ENCODE data around the gene PDSS1.
"Not testable (repeated sequence)": the region's sequence is repeated elsewhere in the genome, so short reads cannot be mapped to it uniquely, and the experiment has no call there.

Gene PDSS1, protein sequence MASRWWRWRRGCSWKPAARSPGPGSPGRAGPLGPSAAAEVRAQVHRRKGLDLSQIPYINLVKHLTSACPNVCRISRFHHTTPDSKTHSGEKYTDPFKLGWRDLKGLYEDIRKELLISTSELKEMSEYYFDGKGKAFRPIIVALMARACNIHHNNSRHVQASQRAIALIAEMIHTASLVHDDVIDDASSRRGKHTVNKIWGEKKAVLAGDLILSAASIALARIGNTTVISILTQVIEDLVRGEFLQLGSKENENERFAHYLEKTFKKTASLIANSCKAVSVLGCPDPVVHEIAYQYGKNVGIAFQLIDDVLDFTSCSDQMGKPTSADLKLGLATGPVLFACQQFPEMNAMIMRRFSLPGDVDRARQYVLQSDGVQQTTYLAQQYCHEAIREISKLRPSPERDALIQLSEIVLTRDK

DNA sequence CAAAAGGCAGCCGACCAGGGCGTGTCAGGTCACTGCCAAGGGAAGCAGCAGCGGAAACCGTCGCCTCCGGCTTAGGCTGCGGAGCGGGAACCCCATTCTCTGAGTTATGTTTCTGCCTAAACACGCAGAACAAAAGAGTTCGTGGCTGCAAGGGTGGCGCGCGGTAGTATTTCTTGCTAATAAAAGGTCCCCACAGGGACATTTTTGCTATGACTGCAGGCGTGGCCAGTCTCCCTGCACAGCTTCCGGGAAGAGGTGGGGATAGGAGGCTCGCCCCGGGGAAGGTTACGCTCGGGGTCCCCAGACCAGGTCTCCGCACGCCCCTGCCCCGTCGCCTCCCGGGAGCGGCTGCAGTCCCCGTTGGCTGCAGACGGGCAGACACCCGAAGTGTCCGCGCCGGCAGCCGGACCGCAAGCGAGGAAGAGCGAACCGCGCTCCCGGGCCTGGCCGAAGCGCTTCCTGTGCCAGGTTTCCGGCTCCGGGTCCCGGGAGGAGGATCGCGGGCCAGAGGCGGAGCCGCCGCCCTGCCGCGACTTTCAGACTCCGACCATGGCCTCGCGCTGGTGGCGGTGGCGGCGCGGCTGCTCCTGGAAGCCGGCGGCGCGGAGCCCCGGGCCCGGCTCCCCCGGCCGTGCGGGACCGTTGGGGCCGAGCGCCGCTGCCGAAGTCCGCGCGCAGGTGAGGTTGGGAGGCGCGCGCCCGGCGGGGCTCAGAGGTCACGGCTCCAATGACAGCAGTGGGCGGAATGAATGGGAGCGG is at the start of gene PDSS1:
PDSS1 (plus strand) TSS at position 539 of the 759 bp plus-strand sequence; CDS start at position 550, 11 bp downstream.
- DNase-seq, result peak; percentile 24

DNA sequence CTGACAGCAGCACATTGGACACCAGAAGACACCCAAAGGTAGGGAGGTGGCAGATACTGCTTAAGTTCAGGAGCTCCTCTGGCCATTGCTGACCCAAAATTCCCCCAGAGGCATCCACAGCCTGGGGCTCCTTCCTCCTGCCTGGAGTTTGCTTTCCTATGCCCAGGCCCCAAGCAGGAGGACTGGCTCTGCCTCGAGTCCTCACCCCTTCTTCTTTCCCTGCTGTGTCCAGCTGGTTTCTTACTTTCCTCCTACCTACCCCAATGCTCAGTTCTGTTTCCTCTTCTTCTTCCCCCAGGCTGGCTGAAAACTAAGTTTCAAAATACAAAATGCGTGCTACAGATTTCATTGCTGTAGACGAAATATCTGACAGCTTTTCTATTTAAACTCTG is 49.3 kb upstream of the PDSS1 start:
- DNase-seq, result not testable (repeated sequence)

DNA sequence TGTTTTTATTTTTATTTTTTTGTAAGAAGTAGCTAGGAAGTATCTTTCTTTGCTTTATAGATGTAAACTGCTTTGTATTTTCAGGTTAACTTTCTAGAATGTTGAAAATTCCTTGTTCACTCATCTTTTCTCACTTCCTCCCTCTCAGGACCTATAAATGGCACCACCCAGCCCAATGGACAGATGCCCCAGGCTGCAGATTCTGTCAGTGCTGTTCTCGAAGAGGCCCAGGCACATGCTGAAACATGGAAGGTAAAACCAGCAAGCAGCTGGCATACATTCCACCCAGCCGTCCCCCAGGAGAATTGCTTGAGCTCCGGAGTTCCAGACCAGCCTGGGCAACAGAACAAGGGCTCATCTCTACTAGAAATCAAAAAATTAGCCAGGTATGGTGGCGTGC is 47.1 kb upstream of the PDSS1 start:
- no peak for DNase-seq

DNA sequence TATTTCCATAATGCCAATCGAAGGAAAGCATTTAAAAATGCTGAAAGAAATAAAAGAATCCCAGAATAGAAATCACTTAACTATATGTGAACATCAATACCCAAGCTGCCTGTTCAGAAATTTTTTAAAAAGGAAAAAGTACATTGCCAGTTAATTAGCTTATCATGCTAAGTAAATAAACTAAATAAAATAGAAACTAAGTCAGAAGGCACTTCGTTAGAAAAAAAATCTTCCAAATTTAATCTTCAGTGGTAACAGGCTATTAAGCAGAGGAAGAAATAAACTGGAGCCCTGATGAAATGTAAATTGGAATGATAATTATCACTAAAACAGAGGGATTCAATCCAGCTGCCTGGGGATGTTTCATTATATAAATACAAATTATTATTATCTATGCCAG is 46.0 kb upstream of the PDSS1 start:
- DNase-seq, result not testable (repeated sequence)

DNA sequence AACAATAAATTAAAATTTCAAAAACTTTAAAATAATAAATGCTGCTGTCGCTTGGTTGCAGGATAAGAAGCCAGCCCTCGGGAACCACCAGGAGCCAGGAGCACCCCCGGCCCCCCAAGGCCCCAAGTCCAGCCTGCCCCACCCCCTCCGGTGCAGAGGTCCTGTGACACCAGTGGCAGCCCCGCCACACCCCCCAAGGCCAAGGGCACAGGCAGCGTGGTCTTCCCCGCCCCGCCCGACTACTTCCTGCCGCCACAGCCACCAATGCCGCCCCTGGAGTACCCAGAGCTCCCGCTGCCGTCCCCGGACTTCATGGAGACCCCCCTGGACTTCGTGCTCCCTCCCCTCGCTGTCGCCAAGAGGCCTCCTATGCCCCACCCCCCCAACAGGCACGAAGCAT is 44.5 kb upstream of the PDSS1 start:
- DNase-seq, result no peak

DNA sequence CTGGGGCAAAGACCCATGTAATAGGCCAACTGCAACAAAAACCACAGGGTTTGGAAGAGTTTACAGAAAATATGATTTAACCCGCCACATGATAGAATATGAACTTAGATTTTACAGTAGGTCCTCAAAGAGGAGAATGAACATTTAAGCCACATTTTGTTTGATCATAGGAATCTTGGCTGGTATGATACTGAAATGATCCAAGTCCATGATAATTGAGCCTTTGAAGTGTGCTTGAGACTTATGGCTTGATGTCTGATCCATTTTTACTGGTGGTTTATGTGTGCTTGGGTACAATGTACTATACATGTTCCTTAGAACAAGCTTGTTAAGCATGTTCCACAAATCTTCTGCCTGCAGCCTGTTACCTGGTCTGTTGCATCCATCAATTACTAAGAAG is 41.8 kb upstream of the PDSS1 start:
- DNase-seq, result no peak

DNA sequence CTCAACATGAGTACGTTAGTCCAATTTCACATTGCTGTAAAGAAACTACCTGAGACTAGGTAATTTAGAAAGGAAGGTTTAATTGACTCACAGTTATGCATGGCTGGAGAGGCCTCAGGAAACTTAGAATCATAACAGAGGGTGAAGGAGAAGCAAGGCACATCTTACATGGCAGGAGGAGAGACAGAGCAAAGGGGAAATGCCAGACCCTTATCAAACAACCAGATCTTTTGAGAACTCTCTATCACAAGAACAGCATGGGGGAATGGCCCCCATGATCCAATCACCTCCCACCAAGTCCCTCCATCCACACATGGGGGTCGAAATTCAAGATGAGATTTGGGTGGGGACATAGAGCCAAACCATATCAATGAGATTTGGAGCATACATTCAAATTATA is 34.6 kb upstream of the PDSS1 start:
- DNase-seq, result no peak

DNA sequence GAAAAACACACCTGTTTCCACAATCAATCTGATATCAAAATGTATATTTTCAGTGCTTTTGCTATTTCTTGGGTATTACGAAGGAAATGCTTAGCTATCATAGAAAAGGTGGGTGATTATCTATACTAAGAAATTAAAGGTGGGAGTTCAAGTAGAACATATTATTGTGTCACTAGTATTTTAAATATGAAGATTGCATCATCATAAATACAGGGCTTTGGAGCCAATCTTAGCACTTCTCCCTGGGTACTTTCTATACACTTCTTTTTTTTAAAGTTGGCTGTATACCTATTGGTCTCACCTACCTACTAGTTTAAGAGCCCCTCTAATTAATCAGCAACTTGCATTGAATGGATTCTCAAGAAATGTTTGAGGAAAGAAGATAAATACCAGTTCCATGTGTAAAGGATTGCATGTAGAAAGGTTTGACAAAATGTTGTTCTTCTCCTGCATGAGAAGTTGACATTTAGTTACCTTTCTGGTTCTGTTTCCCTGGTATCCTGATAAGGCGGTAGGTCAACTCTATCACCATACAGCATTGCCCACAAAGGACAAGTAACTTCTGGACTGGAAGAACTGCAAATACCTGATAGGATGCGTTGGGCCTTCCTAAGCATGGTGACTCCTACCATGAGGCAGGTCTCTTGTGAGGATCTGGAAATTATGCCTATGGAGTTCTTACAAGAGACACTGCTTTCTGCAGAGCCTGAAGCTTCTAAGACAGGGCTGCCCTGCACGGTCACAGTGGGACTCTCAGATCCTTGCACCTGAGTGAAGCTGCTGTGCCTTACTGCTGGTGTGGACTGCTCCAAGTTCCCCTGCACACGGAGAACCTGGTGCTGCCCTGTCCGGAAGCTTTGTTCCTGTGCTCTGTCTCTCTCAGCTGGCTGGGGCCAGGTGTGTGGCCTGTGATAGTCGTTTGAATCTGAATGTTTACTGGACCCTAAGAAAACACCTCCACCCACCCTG is 32.1 kb upstream of the PDSS1 start:
- DNase-seq, result no peak

DNA sequence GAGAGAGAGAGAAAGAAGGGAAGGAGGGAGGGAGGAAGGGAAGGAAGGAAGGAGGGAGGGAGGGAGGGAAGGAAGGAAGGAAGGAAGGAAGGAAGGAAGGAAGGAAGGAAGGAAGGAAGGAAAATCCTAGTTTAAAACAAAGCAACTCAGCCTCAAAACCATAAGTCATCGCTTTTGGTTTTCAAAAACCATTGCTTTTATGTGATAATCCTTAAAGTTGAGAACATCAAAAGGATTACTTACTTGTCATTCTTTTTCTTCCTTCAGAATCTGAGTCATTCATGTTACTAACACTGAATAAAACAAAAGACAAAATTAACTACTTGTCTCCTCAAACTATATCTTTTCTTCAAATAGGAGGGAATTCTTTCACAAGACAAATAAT is 21.6 kb upstream of the PDSS1 start:
- no peak for DNase-seq

DNA sequence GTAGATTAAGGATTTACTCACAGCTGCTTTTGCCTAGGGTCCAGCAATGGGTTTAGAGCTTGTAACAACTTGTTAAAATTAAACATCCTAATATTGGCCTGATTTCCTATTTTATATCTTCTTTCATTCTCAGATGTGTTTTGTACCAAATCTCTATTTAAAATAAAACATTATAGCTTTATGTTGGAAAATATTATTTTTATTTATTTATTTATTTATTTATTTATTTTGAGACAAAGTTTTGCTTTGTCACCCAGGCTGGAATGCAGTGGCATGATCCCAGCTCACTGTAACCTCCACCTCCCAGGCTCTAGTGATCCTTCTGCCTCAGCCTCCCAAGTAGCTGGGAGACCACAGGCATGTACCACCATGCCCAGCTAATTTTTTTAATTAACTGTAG is 17.9 kb upstream of the PDSS1 start:
- DNase-seq, result no peak

DNA sequence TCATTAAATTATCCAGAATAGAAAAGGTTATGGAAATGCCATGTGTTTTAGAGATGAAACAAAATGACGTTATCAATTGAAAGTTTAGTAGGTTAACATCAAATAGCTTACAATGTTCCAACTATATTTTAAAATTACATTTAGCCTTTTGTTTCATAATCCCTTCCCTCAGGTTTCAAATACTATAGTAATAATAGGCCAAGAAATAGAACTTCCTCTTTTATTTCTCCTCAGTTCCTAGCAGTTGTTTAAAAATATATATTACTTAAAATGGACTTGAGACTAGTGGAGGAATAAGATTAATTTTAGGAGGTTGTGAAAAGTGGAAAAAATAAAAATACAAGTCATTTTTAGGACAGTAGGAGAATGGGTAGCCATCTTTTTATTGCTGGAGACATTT is 16.4 kb upstream of the PDSS1 start:
- DNase-seq, result no peak

DNA sequence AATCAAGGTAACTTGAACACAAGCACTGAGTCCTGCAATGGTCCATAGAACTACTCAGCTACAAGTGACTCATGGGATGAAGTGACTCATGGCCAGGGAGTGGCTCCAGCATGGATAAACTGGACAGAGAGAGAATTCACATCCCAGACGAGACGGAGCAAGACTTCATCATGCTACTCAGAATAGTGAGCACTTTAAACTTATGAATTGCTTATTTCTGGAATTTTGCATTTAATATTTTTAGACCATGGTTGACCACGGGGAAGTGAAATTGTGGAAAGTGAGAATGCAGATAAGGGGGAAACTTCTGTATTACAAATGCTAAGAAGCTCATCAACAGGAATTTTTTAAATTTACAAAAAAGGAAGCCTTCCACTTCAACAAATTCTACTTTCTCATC is 15.5 kb upstream of the PDSS1 start:
- not testable (repeated sequence) for DNase-seq

DNA sequence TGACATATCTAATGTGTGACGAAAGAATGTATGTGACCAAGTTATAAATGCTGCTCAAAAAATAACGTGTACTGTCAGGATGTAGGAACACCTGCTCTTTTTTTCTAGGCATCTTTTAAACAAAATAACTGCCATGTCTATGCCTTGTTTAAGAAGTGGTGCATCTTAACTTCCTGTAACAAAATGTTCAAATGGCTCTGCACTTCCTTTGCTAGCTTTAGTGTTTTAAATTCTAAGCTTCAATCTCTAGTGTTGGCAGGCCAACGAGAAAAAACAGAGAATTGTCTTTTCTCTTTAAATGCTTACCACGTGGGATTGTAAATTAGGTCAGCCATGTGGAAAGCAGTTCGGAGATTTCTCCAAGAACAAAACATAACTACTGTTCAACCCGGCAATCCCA is 14.6 kb upstream of the PDSS1 start:
- no peak for DNase-seq

DNA sequence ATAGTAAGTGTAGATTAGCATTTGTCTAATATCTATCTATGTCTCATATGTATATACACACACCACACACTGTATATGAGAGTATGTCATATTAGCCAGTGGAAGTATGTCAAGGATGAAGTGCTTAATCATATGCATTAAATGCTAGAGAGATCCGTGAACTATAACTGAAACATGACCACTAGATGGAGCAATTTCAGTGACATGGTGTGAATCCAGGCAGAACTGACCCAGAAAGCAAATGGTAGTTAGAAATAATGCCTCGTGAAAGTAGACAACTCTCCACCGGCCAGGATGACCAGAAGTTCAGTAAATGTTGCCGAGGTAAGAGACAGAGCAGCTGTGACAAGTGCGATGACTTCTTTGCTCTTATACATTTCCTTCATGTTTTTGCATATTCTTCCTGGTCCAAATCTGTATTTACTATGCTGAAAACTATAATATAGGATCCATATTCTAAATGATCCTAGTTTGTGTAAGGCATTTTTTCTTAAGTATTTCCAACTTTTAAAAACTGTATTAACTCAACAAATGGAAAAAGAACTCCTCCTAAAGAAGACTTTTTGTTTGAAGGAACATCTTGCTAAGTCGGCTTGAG is 12.7 kb upstream of the PDSS1 start:
- not testable (repeated sequence) for DNase-seq

DNA sequence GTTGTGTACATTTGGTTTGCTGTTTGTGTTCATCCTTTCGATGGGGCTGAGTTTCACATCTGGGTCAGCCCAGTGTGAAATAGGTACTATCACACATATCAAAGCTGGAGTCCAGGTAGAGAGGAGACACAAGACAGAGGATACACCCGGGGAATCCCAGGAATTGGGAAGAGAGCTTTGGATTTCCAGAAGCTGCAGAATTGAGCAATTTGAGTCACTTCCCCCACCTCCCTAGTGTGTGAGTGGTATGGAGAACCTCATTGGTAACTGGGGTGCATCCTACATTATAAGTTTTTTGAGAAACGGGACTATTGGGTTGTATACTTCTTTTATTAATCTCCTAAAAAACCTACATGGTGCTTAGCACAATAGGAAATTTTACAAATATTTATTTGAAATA is 12.1 kb upstream of the PDSS1 start:
- DNase-seq, result no peak

DNA sequence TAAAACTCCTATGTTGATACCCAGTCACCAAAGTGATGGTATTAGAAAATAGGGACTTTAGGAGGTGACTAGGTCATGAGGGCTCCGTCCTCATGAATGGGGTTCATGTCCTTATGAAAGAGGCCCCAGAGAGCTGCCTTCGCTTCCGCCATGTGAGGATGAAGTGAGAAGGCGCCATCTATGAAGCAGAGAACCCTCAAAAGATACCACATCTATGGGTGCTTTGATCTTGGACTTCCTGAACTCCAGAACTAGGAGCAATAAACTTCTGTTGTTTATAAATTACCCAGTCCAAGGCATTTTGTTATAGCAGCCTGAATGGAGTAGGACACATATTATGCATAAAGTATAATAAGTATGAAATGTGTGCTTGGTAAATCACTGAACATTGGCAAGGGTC is 8.1 kb upstream of the PDSS1 start:
- DNase-seq, result no peak

DNA sequence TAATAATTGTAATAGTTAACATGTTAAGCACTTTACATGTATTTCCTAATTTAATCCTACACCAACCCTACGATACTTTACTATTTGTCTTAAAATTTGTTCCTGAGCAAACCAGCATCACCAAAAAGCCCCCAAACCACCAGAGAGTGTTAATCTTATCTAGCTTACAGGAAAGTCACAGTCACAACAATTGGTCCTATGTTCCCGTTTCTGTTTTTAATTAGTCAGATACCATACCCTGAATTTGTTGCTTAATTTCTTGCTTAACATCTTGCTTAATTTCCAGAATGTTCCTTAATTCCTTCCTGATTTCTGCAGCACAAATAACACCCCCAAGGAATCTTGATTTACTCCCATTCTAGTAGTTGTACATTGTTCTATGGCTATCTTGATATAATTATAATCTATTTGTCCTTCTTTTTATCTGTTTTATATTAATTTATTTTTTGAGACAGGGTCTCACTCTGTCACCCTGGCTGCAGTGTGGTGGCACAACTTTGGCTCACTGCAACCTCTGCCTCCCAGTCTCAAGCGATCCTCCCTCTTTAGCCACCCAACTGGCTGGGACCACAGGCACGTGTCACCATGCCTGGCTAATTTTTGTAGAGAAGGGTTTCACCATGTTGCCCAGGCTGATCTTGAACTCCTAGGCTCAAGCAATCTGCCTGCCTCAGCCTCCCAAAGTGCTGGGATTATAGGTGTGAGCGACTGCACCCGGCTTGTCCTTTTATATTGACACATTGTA is 6.6 kb upstream of the PDSS1 start:
- DNase-seq, result no peak

DNA sequence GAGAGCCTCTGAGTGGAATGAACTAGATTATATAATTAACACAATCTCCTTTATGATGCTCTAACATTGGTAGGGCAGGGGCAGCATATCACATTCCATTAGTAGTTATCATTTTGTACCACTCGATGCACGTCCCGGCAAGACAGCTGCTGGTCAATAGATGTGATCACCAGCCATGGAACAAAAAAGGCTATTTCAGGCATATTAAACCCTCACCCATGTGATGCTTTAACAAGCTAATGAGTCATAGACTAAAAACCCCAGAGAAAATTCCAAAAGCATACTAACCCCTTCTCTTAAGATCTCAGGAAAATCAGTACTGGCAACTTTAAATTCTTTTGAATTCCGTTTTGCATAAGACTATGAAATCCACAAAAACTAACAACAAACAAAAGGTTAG is 3.0 kb upstream of the PDSS1 start:
- DNase-seq, result not testable (repeated sequence)

DNA sequence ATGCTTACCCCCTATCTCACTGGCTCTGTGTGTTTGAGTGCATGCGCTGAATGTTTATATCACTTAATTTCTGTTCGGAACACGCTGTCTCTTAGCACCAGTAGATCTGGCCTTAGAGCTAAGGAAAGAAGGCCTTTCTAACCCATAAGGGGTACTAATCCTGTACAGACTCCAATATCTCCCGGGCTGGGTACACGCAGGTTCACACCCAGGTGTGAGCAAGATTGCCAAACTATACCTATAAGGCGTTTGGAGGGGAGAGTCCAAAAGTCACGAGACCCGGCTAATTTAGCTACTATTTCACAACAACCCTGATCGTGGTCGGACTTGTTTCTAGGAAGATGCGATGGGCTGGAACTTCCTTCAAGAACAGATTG is 727 bp upstream of the PDSS1 start:
- no peak for DNase-seq

DNA sequence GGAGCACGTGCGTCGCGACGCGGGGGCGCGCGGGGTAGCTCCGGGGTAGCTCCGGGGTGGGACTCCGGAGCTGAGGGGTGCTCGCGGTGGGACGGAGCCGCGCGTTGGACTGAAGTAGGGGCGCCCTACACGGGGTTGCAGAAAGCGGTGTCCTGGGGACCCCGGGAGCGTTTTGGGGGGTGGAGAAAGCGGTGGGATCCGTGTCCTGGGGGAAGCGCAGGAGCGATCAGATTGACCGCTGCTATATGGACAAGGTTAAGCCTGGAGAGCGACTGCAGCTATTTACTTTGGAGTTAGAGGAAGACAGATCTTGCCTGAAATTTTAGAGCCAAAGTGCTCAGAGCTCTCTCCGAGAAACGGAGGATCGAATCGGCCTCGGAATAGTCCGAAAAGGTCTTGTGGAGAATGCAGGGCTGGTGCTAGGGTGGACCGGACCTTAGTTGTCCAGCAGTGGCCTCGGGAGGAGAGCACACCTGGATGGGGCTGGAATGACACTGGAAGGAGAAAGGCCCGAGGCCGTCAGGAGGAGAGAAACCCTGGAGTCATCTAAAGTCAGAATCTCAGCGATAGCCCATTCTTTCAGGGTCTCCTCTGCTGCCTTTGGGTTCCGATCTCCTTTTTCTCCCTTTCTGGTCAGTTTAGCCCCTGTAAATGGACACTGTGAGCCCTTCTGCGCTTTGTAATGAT is 564 bp downstream of the PDSS1 start:
- no peak for DNase-seq

DNA sequence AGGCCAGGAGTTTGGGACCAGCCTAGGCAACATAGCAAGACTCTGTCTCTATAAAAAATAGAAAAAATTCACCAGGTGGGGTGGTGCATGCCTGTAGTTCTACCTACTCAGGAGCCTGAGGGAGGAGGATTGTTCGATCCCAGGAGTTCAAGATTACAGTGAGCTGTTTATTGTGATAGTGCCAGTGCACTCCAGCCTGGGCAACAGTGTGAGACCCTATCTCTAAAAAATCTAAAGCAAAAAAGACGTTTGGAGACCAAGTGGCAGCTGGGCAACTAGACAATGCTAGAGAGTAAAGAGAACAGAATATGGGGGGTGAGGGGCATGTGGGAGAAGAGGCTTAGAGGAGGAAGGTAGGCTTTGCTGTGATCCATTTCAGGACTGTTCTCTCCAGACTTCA is 1.4 kb downstream of the PDSS1 start:
- no peak for DNase-seq

DNA sequence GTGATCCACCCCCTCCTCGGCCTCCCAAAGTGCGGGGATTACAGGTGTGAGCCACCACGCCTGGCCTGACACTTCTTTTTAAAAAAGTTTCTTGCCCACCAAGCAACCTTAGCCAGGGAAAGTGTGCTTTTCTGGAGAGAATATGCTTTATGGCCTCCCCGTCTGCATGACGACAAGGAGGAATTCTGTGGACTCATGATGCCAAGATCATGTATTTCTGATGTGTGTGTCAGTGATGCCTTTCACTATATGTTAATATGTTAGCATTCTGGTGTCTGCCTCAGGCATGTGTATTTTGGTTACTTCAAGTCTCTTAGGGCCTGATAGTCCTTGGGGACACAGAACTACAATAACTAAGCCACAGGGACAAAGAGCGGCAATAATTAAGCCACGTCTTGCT is 2.1 kb downstream of the PDSS1 start:
- DNase-seq, result no peak
